ENCODE results near the gene SLC16A1. TPM values are rescaled to one million over a fixed set of nuclear protein-coding genes. Genes with fewer than 3 reads are reported as not detected.

The SLC16A1 gene
- total and polyA plus RNA-seq, 2 experiments from 2014 or later: 97.5 to 178 TPM

DNA sequence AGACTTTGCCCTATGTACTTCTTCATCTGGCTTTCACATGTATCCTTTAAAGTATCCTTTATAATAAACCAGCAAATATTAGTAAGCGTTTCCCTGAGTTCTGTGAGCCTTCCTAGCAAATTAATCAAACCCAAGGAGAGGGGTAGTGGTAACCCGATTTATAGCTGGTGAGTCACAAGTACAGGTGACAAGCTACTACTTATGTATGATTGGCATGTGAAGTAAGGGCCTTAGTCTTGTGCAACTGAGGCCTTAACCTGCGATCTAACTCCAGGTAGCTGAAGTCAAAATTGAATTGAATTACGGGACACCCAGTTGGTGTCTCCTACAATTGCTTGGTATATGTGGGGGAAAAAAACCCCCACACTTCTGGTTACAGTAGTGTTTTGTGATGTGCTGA, 26.0 kb downstream of the SLC16A1 start:
- Histone ChIP-seq H3K27ac (no peak overlapping the region), H3K9ac (no peak overlapping the region), H3K4me2 (ENCODE audit: unreplicated experiment) (no peak overlapping the region), H4K20me1 (ENCODE audit: insufficient read depth) (no peaks in the 10 kb centered on the region), H3K36me3 (ENCODE audit: low read depth) (peaks cover 24% of the 10 kb centered on the region; the same call in 1 of the 2 replicates), H2AFZ (no peak overlapping the region), H3K27me3 (replicated peaks; ENCODE audit: insufficient read depth) (no peaks in the 10 kb centered on the region), H3F3A (ENCODE audit: insufficient read depth) (peaks cover 24% of the 10 kb centered on the region), H3K9me2 (ENCODE audit: insufficient read depth) (no peaks in the 10 kb centered on the region), H3K9me3 (ENCODE audit: low read depth) (no peaks in the 10 kb centered on the region), H3K4me3 (no peak overlapping the region), H3K79me2 (ENCODE audit: insufficient read depth) (peaks cover 98% of the 10 kb centered on the region), H3K4me1 (ENCODE audit: insufficient read depth) (peaks cover 14% of the 10 kb centered on the region)
- in situ Hi-C loops (cut with MboI): no loop called here
- no peak for DNase-seq
- TF ChIP-seq EZH2phosphoT487 (IDR thresholded peaks at IDR 0.05; ENCODE audit: insufficient read depth, low read depth) (no peak), EZH2 (IDR thresholded peaks at IDR 0.05; ENCODE audit: insufficient read depth, poor library complexity, severe bottlenecking) (no peak)
- WGBS, 2 experiments (ENCODE audit: low coverage in 1 of 2, low lambda C conversion rate in 2 of 2, missing lambda C conversion rate in 2 of 2): 91 to 94% methylated on average over 4 of the region's 4 CpGs

DNA sequence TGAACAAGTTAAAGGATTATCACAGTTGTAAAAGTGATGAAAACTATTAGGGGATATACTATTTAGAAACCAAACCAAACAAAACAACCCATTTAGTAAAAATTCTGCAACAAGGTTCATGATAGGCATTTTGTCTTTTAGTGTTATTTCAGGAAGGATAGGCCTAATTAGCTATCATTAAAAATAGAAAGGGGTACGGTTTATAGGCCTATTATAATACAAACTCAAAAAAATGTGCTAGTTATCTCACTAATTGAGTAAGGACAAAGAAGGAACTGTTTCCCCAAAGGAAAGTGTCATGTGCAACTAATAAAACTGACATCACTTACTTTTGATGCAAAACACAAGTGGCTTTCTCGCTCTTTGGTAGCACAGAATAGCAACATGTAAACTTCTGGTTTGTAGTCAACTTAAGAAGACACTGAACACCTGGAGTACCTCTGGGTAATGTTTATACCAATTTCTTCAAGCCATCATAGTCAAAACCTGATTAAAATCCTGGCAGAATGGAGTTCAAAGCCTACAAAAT, 28.5 kb downstream of the SLC16A1 start:
- peaks cover 98% of the 10 kb centered on the region for H3K79me2 ChIP-seq (ENCODE audit: insufficient read depth)
- no peaks in the 10 kb centered on the region for H3K9me3 ChIP-seq (ENCODE audit: low read depth)
- WGBS, 2 experiments (ENCODE audit: low coverage in 1 of 2, low lambda C conversion rate in 2 of 2, missing lambda C conversion rate in 2 of 2): 98 to 100% methylated on average over 2 of the region's 2 CpGs
- H3K4me2 ChIP-seq (ENCODE audit: unreplicated experiment): no peak overlapping the region
- H3K27ac ChIP-seq: no peak overlapping the region
- in situ Hi-C loops (cut with MboI): no loop called here
- H3K27me3 ChIP-seq (replicated peaks; ENCODE audit: insufficient read depth): no peaks in the 10 kb centered on the region
- no peaks in the 10 kb centered on the region for H3K9me2 ChIP-seq (ENCODE audit: insufficient read depth)
- DNase-seq: no peak
- TF ChIP-seq EZH2 (IDR thresholded peaks at IDR 0.05; ENCODE audit: insufficient read depth, poor library complexity, severe bottlenecking): no peak
- TF ChIP-seq EZH2phosphoT487 (IDR thresholded peaks at IDR 0.05; ENCODE audit: insufficient read depth, low read depth): no peak
- no peaks in the 10 kb centered on the region for H4K20me1 ChIP-seq (ENCODE audit: insufficient read depth)
- no peak overlapping the region for H2AFZ ChIP-seq
- H3K4me1 ChIP-seq (ENCODE audit: insufficient read depth): no peaks in the 10 kb centered on the region
- H3K4me3 ChIP-seq: no peak overlapping the region
- H3K36me3 ChIP-seq (ENCODE audit: low read depth): peaks cover 32% of the 10 kb centered on the region; the same call in 1 of the 2 replicates
- no peak overlapping the region for H3K9ac ChIP-seq
- H3F3A ChIP-seq (ENCODE audit: insufficient read depth): peaks cover 7% of the 10 kb centered on the region; the same call in 1 of the 2 replicates

DNA sequence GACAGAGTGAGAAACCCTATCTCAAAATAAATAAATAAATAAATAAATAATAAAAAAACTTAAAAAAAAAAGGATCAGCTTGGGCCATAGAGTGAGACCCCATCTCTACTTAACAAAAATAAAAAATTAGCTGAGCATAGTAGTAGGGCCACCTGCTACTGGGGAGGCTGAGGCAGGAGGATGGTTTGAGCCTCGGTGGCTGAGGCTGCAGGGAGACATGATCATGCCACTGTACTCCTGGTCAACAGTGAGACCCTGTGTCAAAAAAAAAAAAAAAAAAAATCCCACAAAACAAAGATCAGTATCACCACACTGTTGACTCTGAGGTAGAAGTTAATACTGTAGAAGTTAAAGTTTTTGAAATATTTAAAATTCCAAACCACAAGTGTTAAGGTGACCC, 29.1 kb downstream of the SLC16A1 start:
- WGBS, 2 experiments (ENCODE audit: low coverage in 1 of 2, low lambda C conversion rate in 2 of 2, missing lambda C conversion rate in 2 of 2): 100% methylated on average over 1 of the region's 1 CpG
- Histone ChIP-seq H3K36me3 (ENCODE audit: low read depth) (peaks cover 39% of the 10 kb centered on the region; the same call in 1 of the 2 replicates), H3K4me2 (ENCODE audit: unreplicated experiment) (no peak overlapping the region), H2AFZ (no peak overlapping the region), H3K9me2 (ENCODE audit: insufficient read depth) (no peaks in the 10 kb centered on the region), H3K27me3 (replicated peaks; ENCODE audit: insufficient read depth) (no peaks in the 10 kb centered on the region), H3K4me1 (ENCODE audit: insufficient read depth) (no peaks in the 10 kb centered on the region), H3K9ac (no peak overlapping the region), H3F3A (ENCODE audit: insufficient read depth) (peaks cover 7% of the 10 kb centered on the region; the same call in 1 of the 2 replicates), H3K27ac (no peak overlapping the region), H3K4me3 (no peak overlapping the region), H4K20me1 (ENCODE audit: insufficient read depth) (no peaks in the 10 kb centered on the region), H3K9me3 (ENCODE audit: low read depth) (no peaks in the 10 kb centered on the region), H3K79me2 (ENCODE audit: insufficient read depth) (peaks cover 98% of the 10 kb centered on the region)
- in situ Hi-C loops (cut with MboI): no loop called here
- DNase-seq: no peak
- TF ChIP-seq EZH2phosphoT487 (IDR thresholded peaks at IDR 0.05; ENCODE audit: insufficient read depth, low read depth) (no peak), EZH2 (IDR thresholded peaks at IDR 0.05; ENCODE audit: insufficient read depth, poor library complexity, severe bottlenecking) (no peak)

DNA sequence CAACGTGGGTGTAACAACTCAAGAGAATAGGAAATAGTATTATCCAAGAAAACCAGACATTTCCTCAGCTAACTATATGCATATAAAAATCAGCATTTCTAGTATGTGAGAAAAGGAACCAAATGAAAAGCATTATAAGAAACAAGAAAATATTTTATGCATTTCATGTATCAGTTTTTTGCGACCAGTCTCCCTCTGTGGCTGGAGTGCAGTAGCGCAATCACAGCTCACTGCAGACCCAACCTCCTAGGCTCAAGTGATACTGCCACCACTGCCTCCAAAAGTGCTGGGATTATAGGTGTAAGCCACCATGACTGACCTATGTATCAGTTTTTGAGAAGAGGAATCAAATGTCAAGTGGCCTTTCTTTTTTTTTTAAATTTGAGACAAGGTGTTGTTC, 31.0 kb downstream of the SLC16A1 start:
- Histone ChIP-seq H3K79me2 (ENCODE audit: insufficient read depth) (peaks cover 98% of the 10 kb centered on the region), H3K4me3 (no peak overlapping the region), H3K9me2 (ENCODE audit: insufficient read depth) (no peaks in the 10 kb centered on the region), H3K27me3 (replicated peaks; ENCODE audit: insufficient read depth) (no peaks in the 10 kb centered on the region), H3K4me1 (ENCODE audit: insufficient read depth) (no peaks in the 10 kb centered on the region), H3K27ac (no peak overlapping the region), H3F3A (ENCODE audit: insufficient read depth) (peaks cover 14% of the 10 kb centered on the region; the same call in 1 of the 2 replicates), H3K4me2 (ENCODE audit: unreplicated experiment) (no peak overlapping the region), H3K36me3 (ENCODE audit: low read depth) (peaks cover 50% of the 10 kb centered on the region), H3K9me3 (ENCODE audit: low read depth) (no peaks in the 10 kb centered on the region), H2AFZ (no peak overlapping the region), H3K9ac (no peak overlapping the region), H4K20me1 (ENCODE audit: insufficient read depth) (no peaks in the 10 kb centered on the region)
- in situ Hi-C loops (cut with MboI): no loop called here
- TF ChIP-seq EZH2 (IDR thresholded peaks at IDR 0.05; ENCODE audit: insufficient read depth, poor library complexity, severe bottlenecking): no peak
- TF ChIP-seq EZH2phosphoT487 (IDR thresholded peaks at IDR 0.05; ENCODE audit: insufficient read depth, low read depth): no peak
- 94 to 98% methylated on average over 3 of the region's 3 CpGs for WGBS, 2 experiments (ENCODE audit: low coverage in 1 of 2, low lambda C conversion rate in 2 of 2, missing lambda C conversion rate in 2 of 2)
- no peak for DNase-seq

Data from GM23248 (cell line).